HepG2 (cell line): ENCODE results near the gene FXR2. TPM values are rescaled to one million over a fixed set of nuclear protein-coding genes. Genes with fewer than 3 reads are reported as not detected.

ENCODE experiments used
- AKAP8 ChIP-seq: sonication (generic); formaldehyde crosslinking; IDR thresholded peaks from 2 replicates; pipeline ENCODE4 v1.5.1; 2020; ENCODE audit warnings: mild to moderate bottlenecking, missing genetic modification reagents
- FOXA1 ChIP-seq, 2 experiments: fragments of 450-650 bp in 1 of 2; sonication (generic) in 1 of 2; formaldehyde crosslinking in 1 of 2; IDR thresholded peaks; 2 replicates each; pipeline versions ENCODE4 v1.4.0 to v1.6.1; 2016 to 2020; ENCODE audit warnings: missing genetic modification reagents in 1 of 2
- GZF1 ChIP-seq: sonication (generic); formaldehyde crosslinking; IDR thresholded peaks from 2 replicates; pipeline ENCODE4 v1.5.1; 2020; ENCODE audit warnings: mild to moderate bottlenecking, missing genetic modification reagents
- HDAC1 ChIP-seq: sonication (generic); formaldehyde crosslinking; IDR thresholded peaks from 2 replicates; pipeline ENCODE4 v1.5.1; 2020; ENCODE audit warnings: mild to moderate bottlenecking, missing genetic modification reagents
- HNRNPK ChIP-seq: fragments of 200-400 bp; formaldehyde crosslinking; IDR thresholded peaks from 2 replicates; pipeline ENCODE4 v1.6.1; 2018; ENCODE audit warnings: low read length, low read depth, moderate library complexity, mild to moderate bottlenecking; ENCODE audit not compliant: poor library complexity, severe bottlenecking
- HOXA5 ChIP-seq: sonication (generic); formaldehyde crosslinking; IDR thresholded peaks from 2 replicates; pipeline ENCODE4 v1.4.0; 2020; ENCODE audit warnings: missing genetic modification reagents
- KLF15 ChIP-seq: sonication (generic); formaldehyde crosslinking; IDR thresholded peaks from 2 replicates; pipeline ENCODE4 v1.8.1; 2023; ENCODE audit warnings: borderline replicate concordance, mild to moderate bottlenecking, inconsistent platforms, missing genetic modification reagents, mixed read lengths
- MYNN ChIP-seq: sonication (generic); formaldehyde crosslinking; IDR thresholded peaks from 2 replicates; pipeline ENCODE4 v1.4.0; 2020; ENCODE audit warnings: mild to moderate bottlenecking, low read depth, missing genetic modification reagents
- NR2F2 ChIP-seq: IDR thresholded peaks from 2 replicates; pipeline ENCODE4 v1.6.1; 2012; ENCODE audit warnings: low read depth, inconsistent platforms, borderline replicate concordance
- REL ChIP-seq: sonication (generic); formaldehyde crosslinking; conservative IDR thresholded peaks from 2 replicates; pipeline ENCODE4 v1.8.0; 2022; ENCODE audit warnings: mild to moderate bottlenecking, missing genetic modification reagents, moderate library complexity
- RFXAP ChIP-seq: sonication (generic); formaldehyde crosslinking; IDR thresholded peaks from 2 replicates; pipeline ENCODE4 v1.4.0; 2020; ENCODE audit warnings: missing genetic modification reagents, borderline replicate concordance
- SALL1 ChIP-seq: sonication (generic); formaldehyde crosslinking; IDR thresholded peaks from 2 replicates; pipeline ENCODE4 v1.8.0; 2022; ENCODE audit warnings: mild to moderate bottlenecking, missing genetic modification reagents
- TARDBP ChIP-seq: sonication (generic); formaldehyde crosslinking; IDR thresholded peaks from 2 replicates; pipeline ENCODE4 v1.8.0; 2022; ENCODE audit warnings: mild to moderate bottlenecking, missing genetic modification reagents
- ZFX ChIP-seq: sonication (generic); formaldehyde crosslinking; IDR thresholded peaks from 2 replicates; pipeline ENCODE4 v1.4.0; 2020; ENCODE audit warnings: mild to moderate bottlenecking, low read depth, missing genetic modification reagents, moderate library complexity
- ZKSCAN8 ChIP-seq: IDR thresholded peaks from 2 replicates; pipeline ENCODE4 v1.6.1; 2016; ENCODE audit warnings: borderline replicate concordance, missing genetic modification reagents, missing compliant biosample characterization
- ZNF10 ChIP-seq: sonication (generic); formaldehyde crosslinking; IDR thresholded peaks from 2 replicates; pipeline ENCODE4 v1.4.0; 2020; ENCODE audit warnings: mild to moderate bottlenecking, low read depth, missing genetic modification reagents, borderline replicate concordance
- ZNF136 ChIP-seq: sonication (generic); formaldehyde crosslinking; IDR thresholded peaks from 2 replicates; pipeline ENCODE4 v1.8.1; 2022; ENCODE audit warnings: low read depth, mild to moderate bottlenecking, moderate library complexity, missing genetic modification reagents
- ZNF567 ChIP-seq: sonication (generic); formaldehyde crosslinking; IDR thresholded peaks from 2 replicates; pipeline ENCODE4 v1.8.1; 2023; ENCODE audit warnings: mild to moderate bottlenecking, missing genetic modification reagents, borderline replicate concordance
- ZNF652 ChIP-seq: IDR thresholded peaks from 2 replicates; pipeline ENCODE4 v1.6.1; 2016; ENCODE audit warnings: low read depth, borderline replicate concordance
- ZNF772 ChIP-seq: sonication (generic); formaldehyde crosslinking; IDR thresholded peaks from 2 replicates; pipeline ENCODE4 v1.5.0; 2020; ENCODE audit warnings: mild to moderate bottlenecking, missing genetic modification reagents
- ZNF83 ChIP-seq: sonication (generic); formaldehyde crosslinking; IDR thresholded peaks from 2 replicates; pipeline ENCODE4 v1.4.0; 2020; ENCODE audit warnings: missing genetic modification reagents, mild to moderate bottlenecking, borderline replicate concordance
- ZNF841 ChIP-seq: sonication (generic); formaldehyde crosslinking; IDR thresholded peaks from 2 replicates; pipeline ENCODE4 v1.8.1; 2023; ENCODE audit warnings: missing genetic modification reagents, borderline replicate concordance
- ZSCAN31 ChIP-seq: sonication (generic); formaldehyde crosslinking; IDR thresholded peaks from 2 replicates; pipeline ENCODE4 v1.5.0; 2020; ENCODE audit warnings: low read depth, mild to moderate bottlenecking, missing genetic modification reagents
- polyA plus RNA-seq, 8 experiments: library from polyadenylated mRNA; depleted of rRNA in 3 of 8; stranded (reverse) in 7 of 8; unstranded in 1 of 8; fragments of >200 nt; fragmentation: Illumina TruSeq in 4 of 8; extraction: Trizol in 4 of 8; gene quantifications; 2 replicates each; pipeline versions ENCODE4 v1.2.1 to v1.2.3, GENCODE V29; 2011 to 2016; ENCODE audit warnings: low read depth in 4 of 8, missing spikeins in 1 of 8, mixed read lengths in 1 of 8; ENCODE audit not compliant: insufficient read depth in 1 of 8
- total RNA-seq, 5 experiments: library from RNA; depleted of rRNA; stranded (reverse); fragments of >200 nt; fragmentation: Illumina TruSeq; extraction: Trizol; gene quantifications; 2 replicates each; pipeline ENCODE4 v1.2.3, GENCODE V29; 2016; ENCODE audit warnings: low read depth in 1 of 5
- TF ChIP-seq, protein P1 (sequence below): sonication (generic); formaldehyde crosslinking; IDR thresholded peaks from 2 replicates; pipeline ENCODE4 v1.8.1; 2023; ENCODE audit warnings: mild to moderate bottlenecking, missing genetic modification reagents
- TF ChIP-seq, protein P2 (sequence below): IDR thresholded peaks from 2 replicates; pipeline ENCODE4 v1.6.1; 2016; ENCODE audit warnings: missing compliant biosample characterization, missing genetic modification reagents, borderline replicate concordance
- TF ChIP-seq, protein P3 (sequence below): sonication (generic); formaldehyde crosslinking; conservative IDR thresholded peaks from 2 replicates; pipeline ENCODE4 v1.4.0; 2020; ENCODE audit warnings: missing genetic modification reagents
- TF ChIP-seq, protein P4 (sequence below): IDR thresholded peaks from 2 replicates; pipeline ENCODE4 v1.6.1; 2016; ENCODE audit warnings: mild to moderate bottlenecking

FXR2 gene
- total and polyA plus RNA-seq, 2 of the 13 experiments (the other 11 are each of a cell fraction or from before 2014, with no cell fraction given): 20.9 to 24.4 TPM

DNA sequence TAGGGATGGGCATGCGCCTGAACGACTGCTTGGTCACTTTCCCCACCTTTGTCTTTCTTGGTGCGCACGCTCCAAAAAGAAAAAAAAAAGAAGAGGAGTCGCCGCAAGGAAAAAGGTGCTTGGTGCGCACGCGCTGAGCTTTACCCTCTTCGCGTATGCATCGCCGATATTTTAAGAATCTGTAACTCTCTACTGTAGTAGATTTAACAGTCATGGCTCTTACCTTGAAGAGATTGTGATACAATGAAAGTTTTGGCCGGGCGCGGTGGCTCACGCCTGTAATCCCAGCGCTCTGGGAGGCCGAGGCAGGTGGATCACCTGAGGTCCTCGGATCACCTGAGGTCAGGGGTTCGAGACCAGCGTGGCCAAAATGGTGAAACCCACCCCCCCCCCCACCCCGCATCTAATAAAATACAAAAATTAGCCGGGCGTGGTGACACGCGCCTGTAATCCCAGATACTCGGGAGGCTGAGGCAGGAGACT, 609 bp upstream of the FXR2 start (continued):
- TF ChIP-seq HOXA5 (CRISPR knock-in tag) (no peak), GZF1 (CRISPR knock-in tag) (no peak), HDAC1 (CRISPR knock-in tag) (peak; percentile 43; the same call in 1 of the 2 replicates), ZKSCAN8 (CRISPR knock-in tag) (no peak), REL (no peak), SALL1 (CRISPR knock-in tag) (no peak), ZNF10 (CRISPR knock-in tag) (no peak), TARDBP (CRISPR knock-in tag) (no peak), ZNF772 (CRISPR knock-in tag) (no peak), MYNN (CRISPR knock-in tag) (0 out of 2 replicates have a peak, but pooled peaks have one; percentile 29), ZNF841 (CRISPR knock-in tag) (no peak), ZSCAN31 (CRISPR knock-in tag) (no peak), RFXAP (CRISPR knock-in tag) (no peak), ZNF652 (CRISPR knock-in tag) (no peak), NR2F2 (no peak), HNRNPK (no peak), ZNF83 (CRISPR knock-in tag) (no peak), FOXA1 (IDR thresholded peaks at IDR 0.05) (no peak), FOXA1 (CRISPR knock-in tag; IDR thresholded peaks at IDR 0.05) (no peak), AKAP8 (no peak), ZNF567 (no peak), ZFX (no peak; the same call in 1 of the 2 replicates), ZNF136 (CRISPR knock-in tag) (no peak), KLF15 (0 out of 2 replicates have a peak, but pooled peaks have one; percentile 5)
- TF ChIP-seq, protein P1, sequence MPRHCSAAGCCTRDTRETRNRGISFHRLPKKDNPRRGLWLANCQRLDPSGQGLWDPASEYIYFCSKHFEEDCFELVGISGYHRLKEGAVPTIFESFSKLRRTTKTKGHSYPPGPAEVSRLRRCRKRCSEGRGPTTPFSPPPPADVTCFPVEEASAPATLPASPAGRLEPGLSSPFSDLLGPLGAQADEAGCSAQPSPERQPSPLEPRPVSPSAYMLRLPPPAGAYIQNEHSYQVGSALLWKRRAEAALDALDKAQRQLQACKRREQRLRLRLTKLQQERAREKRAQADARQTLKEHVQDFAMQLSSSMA (CRISPR knock-in tag): no peak
- TF ChIP-seq, protein P2, sequence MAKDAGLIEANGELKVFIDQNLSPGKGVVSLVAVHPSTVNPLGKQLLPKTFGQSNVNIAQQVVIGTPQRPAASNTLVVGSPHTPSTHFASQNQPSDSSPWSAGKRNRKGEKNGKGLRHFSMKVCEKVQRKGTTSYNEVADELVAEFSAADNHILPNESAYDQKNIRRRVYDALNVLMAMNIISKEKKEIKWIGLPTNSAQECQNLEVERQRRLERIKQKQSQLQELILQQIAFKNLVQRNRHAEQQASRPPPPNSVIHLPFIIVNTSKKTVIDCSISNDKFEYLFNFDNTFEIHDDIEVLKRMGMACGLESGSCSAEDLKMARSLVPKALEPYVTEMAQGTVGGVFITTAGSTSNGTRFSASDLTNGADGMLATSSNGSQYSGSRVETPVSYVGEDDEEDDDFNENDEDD (CRISPR knock-in tag): no peak
- TF ChIP-seq, protein P3, sequence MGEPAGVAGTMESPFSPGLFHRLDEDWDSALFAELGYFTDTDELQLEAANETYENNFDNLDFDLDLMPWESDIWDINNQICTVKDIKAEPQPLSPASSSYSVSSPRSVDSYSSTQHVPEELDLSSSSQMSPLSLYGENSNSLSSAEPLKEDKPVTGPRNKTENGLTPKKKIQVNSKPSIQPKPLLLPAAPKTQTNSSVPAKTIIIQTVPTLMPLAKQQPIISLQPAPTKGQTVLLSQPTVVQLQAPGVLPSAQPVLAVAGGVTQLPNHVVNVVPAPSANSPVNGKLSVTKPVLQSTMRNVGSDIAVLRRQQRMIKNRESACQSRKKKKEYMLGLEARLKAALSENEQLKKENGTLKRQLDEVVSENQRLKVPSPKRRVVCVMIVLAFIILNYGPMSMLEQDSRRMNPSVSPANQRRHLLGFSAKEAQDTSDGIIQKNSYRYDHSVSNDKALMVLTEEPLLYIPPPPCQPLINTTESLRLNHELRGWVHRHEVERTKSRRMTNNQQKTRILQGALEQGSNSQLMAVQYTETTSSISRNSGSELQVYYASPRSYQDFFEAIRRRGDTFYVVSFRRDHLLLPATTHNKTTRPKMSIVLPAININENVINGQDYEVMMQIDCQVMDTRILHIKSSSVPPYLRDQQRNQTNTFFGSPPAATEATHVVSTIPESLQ (CRISPR knock-in tag): no peak
- TF ChIP-seq, protein P4, sequence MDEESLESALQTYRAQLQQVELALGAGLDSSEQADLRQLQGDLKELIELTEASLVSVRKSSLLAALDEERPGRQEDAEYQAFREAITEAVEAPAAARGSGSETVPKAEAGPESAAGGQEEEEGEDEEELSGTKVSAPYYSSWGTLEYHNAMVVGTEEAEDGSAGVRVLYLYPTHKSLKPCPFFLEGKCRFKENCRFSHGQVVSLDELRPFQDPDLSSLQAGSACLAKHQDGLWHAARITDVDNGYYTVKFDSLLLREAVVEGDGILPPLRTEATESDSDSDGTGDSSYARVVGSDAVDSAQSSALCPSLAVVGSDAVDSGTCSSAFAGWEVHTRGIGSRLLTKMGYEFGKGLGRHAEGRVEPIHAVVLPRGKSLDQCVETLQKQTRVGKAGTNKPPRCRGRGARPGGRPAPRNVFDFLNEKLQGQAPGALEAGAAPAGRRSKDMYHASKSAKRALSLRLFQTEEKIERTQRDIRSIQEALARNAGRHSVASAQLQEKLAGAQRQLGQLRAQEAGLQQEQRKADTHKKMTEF (CRISPR knock-in tag): peak; percentile 37; the same call in 1 of the 2 replicates
